HCT116 (cell line): ENCODE results near the gene GLRA2. TPM values are rescaled to one million over a fixed set of nuclear protein-coding genes. Genes with fewer than 3 reads are reported as not detected.

ENCODE experiments used
- ATAC-seq: fragments of 200-7000 bp; cut with Tn5 transposase; 2 replicates; pipeline ENCODE4 v1.9.1; 2020; ENCODE audit warnings: mild to moderate bottlenecking, moderate library complexity
- BruUV-seq: library from RNA; stranded (reverse); fragments of 400-500 nt; replicated peaks from 2 replicates; lab custom pipeline; 2021; lab: Mats Ljungman, UMichigan
- CTCF ChIA-PET: fragments of 300-600 bp; sonication (Branson Sonifier 250); formaldehyde crosslinking; loops from one replicate; lab custom pipeline; 2021; ENCODE audit warnings: antibody characterized with exemption; lab: Charles Lee
- POLR2A ChIA-PET: fragments of 300-600, 350-600 bp; sonication (Branson Sonifier 250); formaldehyde crosslinking; loops from one replicate; lab custom pipeline; 2021; ENCODE audit warnings: antibody characterized with exemption; lab: Charles Lee
- RAD21 ChIA-PET, 2 experiments: fragments of 300-600 bp; sonication (Branson Sonifier 250); formaldehyde crosslinking; loops; one replicate each; lab custom pipeline; 2023; ENCODE audit warnings: low total read pairs in 2 of 2; ENCODE audit not compliant: uncharacterized antibody in 2 of 2, unreplicated experiment in 2 of 2, low non-redundant PET in 1 of 2; lab: Charles Lee
- DNase-seq: peaks from one replicate; pipeline ENCODE4 v3.0.0-alpha.2; 2010; ENCODE audit warnings: low read depth, low spot score
- H2AFZ ChIP-seq: fragments of 200-600 bp; shearing (Covaris generic), sonication (generic); 2 replicates; pipeline ENCODE4 v1.6.1; 2017; ENCODE audit warnings: low read depth, mixed run types, mixed read lengths, antibody characterized with exemption, low read length; ENCODE audit not compliant: poor library complexity, severe bottlenecking
- H3K27ac ChIP-seq: 2 replicates; pipeline ENCODE4 v1.5.1; 2012; ENCODE audit warnings: low read depth, low read length
- H3K27me3 ChIP-seq: fragments of 200-600 bp; sonication (generic); 2 replicates; pipeline ENCODE4 v1.6.1; 2016; ENCODE audit warnings: mixed run types, low read length, mixed read lengths; ENCODE audit not compliant: insufficient read depth
- H3K36me3 ChIP-seq, 2 experiments: fragments of 200-500 bp in 1 of 2; fragments of 200-600 bp in 1 of 2; sonication (Bioruptor generic) in 1 of 2; sonication (generic) in 1 of 2; 2 replicates each; pipeline versions ENCODE4 v1.5.1 to v1.6.1; 2014 to 2016; ENCODE audit warnings: low read length in 2 of 2, inconsistent platforms in 1 of 2, mixed read lengths in 1 of 2, mixed run types in 1 of 2; ENCODE audit not compliant: insufficient read depth in 2 of 2, control insufficient read depth in 1 of 2
- H3K4me1 ChIP-seq, 2 experiments: fragments of 200-600 bp in 1 of 2; sonication (generic) in 1 of 2; 2 replicates each; pipeline versions ENCODE4 v1.5.1 to v1.6.1; 2012 to 2017; ENCODE audit warnings: low read length in 2 of 2, inconsistent platforms in 1 of 2, mild to moderate bottlenecking in 1 of 2, mixed read lengths in 1 of 2, mixed run types in 1 of 2, moderate library complexity in 1 of 2; ENCODE audit not compliant: insufficient read depth in 2 of 2, control insufficient read depth in 1 of 2
- H3K4me2 ChIP-seq: fragments of 200-600 bp; sonication (generic); 2 replicates; pipeline ENCODE4 v1.6.1; 2017; ENCODE audit warnings: mixed run types, low read length, mixed read lengths
- H3K4me3 ChIP-seq, 2 experiments: fragments of 200-600 bp in 1 of 2; sonication (generic) in 1 of 2; replicated peaks in 1 of 2; 2 replicates each; pipeline ENCODE4 v1.5.1; 2011 to 2016; ENCODE audit warnings: low read length in 2 of 2, control low read depth in 1 of 2, low read depth in 1 of 2, mild to moderate bottlenecking in 1 of 2, mixed read lengths in 1 of 2, mixed run types in 1 of 2
- H3K79me2 ChIP-seq: fragments of 200-600 bp; sonication (generic); 2 replicates; pipeline ENCODE4 v1.6.1; 2017; ENCODE audit warnings: mild to moderate bottlenecking, mixed run types, low read length, moderate library complexity, mixed read lengths; ENCODE audit not compliant: insufficient read depth
- H3K9ac ChIP-seq: fragments of 200-600 bp; sonication (generic); 2 replicates; pipeline ENCODE4 v1.6.1; 2016; ENCODE audit warnings: low read length, mixed read lengths
- H3K9me2 ChIP-seq: fragments of 200-600 bp; sonication (generic), shearing (Covaris generic); 2 replicates; pipeline ENCODE4 v1.6.1; 2017; ENCODE audit warnings: mixed run types, mild to moderate bottlenecking, moderate library complexity; ENCODE audit not compliant: insufficient read depth
- H3K9me3 ChIP-seq, 2 experiments: fragments of 200-500 bp in 1 of 2; fragments of 200-600 bp in 1 of 2; sonication (Bioruptor generic) in 1 of 2; sonication (generic) in 1 of 2; 2 replicates each; pipeline ENCODE4 v1.6.1; 2014 to 2017; ENCODE audit warnings: low read length in 2 of 2, mixed read lengths in 2 of 2, inconsistent platforms in 1 of 2, low read depth in 1 of 2, mild to moderate bottlenecking in 1 of 2, mixed run types in 1 of 2, moderate library complexity in 1 of 2; ENCODE audit not compliant: control insufficient read depth in 1 of 2, insufficient read depth in 1 of 2
- H4K20me1 ChIP-seq: fragments of 200-600 bp; sonication (generic), shearing (Covaris generic); 2 replicates; pipeline ENCODE4 v1.6.1; 2017; ENCODE audit warnings: mixed run types, mild to moderate bottlenecking, moderate library complexity; ENCODE audit not compliant: insufficient read depth
- CEBPB ChIP-seq: IDR thresholded peaks from 2 replicates; pipeline ENCODE4 v1.6.1; 2012; ENCODE audit warnings: low read depth
- EGR1 ChIP-seq: IDR thresholded peaks from 2 replicates; pipeline ENCODE4 v1.6.1; 2012; ENCODE audit warnings: low read depth
- EZH2phosphoT487 ChIP-seq: fragments of 200-600 bp; IDR thresholded peaks from 2 replicates; pipeline ENCODE4 v1.6.1; 2018; ENCODE audit warnings: antibody characterized with exemption, borderline replicate concordance
- POLR2A ChIP-seq: IDR thresholded peaks from 2 replicates; pipeline ENCODE4 v1.7.0; 2011; ENCODE audit warnings: borderline replicate concordance; ENCODE audit not compliant: insufficient read depth, insufficient read length; ENCODE audit errors: extremely low read depth
- POLR2AphosphoS5 ChIP-seq: IDR thresholded peaks from 2 replicates; pipeline ENCODE4 v1.6.1; 2011; ENCODE audit warnings: mild to moderate bottlenecking, low read depth, low read length, moderate library complexity
- intact Hi-C: fragments of 100-400 bp; cut with micrococcal nuclease; formaldehyde crosslinking; loops from 2 replicates; pipeline ENCODE4 v1.10.0; 2022
- total RNA-seq: library from RNA; stranded (reverse); gene quantifications from one replicate; pipeline ENCODE4 v1.2.1, GENCODE V29; 2021; ENCODE audit not compliant: unreplicated experiment
- TF ChIP-seq, protein P1 (sequence below): IDR thresholded peaks from 2 replicates; pipeline ENCODE4 v1.6.1; 2011; ENCODE audit warnings: mild to moderate bottlenecking, low read length, moderate library complexity; ENCODE audit not compliant: insufficient replicate concordance; ENCODE audit errors: extremely low read depth
- TF ChIP-seq, protein P2 (sequence below): IDR thresholded peaks from 2 replicates; pipeline ENCODE4 v1.6.1; 2012
- TF ChIP-seq, protein P3 (sequence below): IDR thresholded peaks from 2 replicates; pipeline ENCODE4 v1.6.1; 2012; ENCODE audit warnings: low read depth

The GLRA2 gene
- total RNA-seq, 1 experiment from 2014 or later: not detected

DNA sequence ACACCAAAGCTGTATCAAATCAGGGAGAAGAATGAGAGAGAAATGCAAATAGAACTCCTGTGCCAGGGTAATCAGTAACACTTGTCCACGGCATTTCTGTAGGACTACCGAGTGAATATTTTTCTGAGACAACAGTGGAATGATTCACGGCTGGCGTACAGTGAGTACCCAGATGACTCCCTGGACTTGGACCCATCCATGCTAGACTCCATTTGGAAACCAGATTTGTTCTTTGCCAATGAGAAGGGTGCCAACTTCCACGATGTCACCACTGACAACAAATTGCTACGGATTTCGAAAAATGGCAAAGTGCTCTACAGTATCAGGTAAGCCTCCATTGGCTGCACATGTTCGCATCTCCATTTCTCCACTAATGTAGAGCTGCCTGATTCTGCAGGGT is 51.7 kb downstream of the GLRA2 start:
- H2AFZ ChIP-seq: no peak overlapping the region
- no peak overlapping the region for H3K27ac ChIP-seq
- no peaks in the 10 kb centered on the region for H3K9me3 ChIP-seq
- TF ChIP-seq, protein P1, sequence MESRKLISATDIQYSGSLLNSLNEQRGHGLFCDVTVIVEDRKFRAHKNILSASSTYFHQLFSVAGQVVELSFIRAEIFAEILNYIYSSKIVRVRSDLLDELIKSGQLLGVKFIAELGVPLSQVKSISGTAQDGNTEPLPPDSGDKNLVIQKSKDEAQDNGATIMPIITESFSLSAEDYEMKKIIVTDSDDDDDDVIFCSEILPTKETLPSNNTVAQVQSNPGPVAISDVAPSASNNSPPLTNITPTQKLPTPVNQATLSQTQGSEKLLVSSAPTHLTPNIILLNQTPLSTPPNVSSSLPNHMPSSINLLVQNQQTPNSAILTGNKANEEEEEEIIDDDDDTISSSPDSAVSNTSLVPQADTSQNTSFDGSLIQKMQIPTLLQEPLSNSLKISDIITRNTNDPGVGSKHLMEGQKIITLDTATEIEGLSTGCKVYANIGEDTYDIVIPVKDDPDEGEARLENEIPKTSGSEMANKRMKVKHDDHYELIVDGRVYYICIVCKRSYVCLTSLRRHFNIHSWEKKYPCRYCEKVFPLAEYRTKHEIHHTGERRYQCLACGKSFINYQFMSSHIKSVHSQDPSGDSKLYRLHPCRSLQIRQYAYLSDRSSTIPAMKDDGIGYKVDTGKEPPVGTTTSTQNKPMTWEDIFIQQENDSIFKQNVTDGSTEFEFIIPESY: no peak
- TF ChIP-seq POLR2A (no peak), POLR2AphosphoS5 (no peak), CEBPB (no peak), EGR1 (no peak), EZH2phosphoT487 (no peak)
- TF ChIP-seq, protein P2, sequence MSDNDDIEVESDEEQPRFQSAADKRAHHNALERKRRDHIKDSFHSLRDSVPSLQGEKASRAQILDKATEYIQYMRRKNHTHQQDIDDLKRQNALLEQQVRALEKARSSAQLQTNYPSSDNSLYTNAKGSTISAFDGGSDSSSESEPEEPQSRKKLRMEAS: no peak
- TF ChIP-seq, protein P3, sequence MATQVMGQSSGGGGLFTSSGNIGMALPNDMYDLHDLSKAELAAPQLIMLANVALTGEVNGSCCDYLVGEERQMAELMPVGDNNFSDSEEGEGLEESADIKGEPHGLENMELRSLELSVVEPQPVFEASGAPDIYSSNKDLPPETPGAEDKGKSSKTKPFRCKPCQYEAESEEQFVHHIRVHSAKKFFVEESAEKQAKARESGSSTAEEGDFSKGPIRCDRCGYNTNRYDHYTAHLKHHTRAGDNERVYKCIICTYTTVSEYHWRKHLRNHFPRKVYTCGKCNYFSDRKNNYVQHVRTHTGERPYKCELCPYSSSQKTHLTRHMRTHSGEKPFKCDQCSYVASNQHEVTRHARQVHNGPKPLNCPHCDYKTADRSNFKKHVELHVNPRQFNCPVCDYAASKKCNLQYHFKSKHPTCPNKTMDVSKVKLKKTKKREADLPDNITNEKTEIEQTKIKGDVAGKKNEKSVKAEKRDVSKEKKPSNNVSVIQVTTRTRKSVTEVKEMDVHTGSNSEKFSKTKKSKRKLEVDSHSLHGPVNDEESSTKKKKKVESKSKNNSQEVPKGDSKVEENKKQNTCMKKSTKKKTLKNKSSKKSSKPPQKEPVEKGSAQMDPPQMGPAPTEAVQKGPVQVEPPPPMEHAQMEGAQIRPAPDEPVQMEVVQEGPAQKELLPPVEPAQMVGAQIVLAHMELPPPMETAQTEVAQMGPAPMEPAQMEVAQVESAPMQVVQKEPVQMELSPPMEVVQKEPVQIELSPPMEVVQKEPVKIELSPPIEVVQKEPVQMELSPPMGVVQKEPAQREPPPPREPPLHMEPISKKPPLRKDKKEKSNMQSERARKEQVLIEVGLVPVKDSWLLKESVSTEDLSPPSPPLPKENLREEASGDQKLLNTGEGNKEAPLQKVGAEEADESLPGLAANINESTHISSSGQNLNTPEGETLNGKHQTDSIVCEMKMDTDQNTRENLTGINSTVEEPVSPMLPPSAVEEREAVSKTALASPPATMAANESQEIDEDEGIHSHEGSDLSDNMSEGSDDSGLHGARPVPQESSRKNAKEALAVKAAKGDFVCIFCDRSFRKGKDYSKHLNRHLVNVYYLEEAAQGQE: no peak
- no peaks in the 10 kb centered on the region for H3K36me3 ChIP-seq
- no peaks in the 10 kb centered on the region for H3K27me3 ChIP-seq
- no peak overlapping the region for H3K4me2 ChIP-seq
- BruUV-seq: no TSS peak
- POLR2A ChIA-PET: no interaction called here
- H3K79me2 ChIP-seq: no peaks in the 10 kb centered on the region
- DNase-seq: no peak
- no peaks in the 10 kb centered on the region for H4K20me1 ChIP-seq
- RAD21 ChIA-PET: no interaction called here
- H3K9ac ChIP-seq: no peak overlapping the region
- CTCF ChIA-PET: no interaction called here
- H3K4me3 ChIP-seq: no peak overlapping the region
- H3K4me1 ChIP-seq: no peaks in the 10 kb centered on the region
- no peaks in the 10 kb centered on the region for H3K9me2 ChIP-seq
- ATAC-seq: no peak
- intact Hi-C loops: no loop called here
